Esophagus squamous epithelium (tissue), 5 donors: ENCODE measurements around the gene ABAT. TPM values are rescaled to one million over a fixed set of nuclear protein-coding genes. Genes with fewer than 3 reads are reported as not detected.

Source experiments
- DNase-seq: peaks from one replicate; lab custom pipeline; 2025; lab: John Stamatoyannopoulos, UW
- H3K27ac ChIP-seq, 4 donors: fragments of 200-600 bp; sonication (generic); one replicate each; pipeline ENCODE4 v1.5.1; 2016 to 2019; ENCODE audit warnings: mild to moderate bottlenecking in 1 of 4
- H3K27me3 ChIP-seq, 4 donors: fragments of 200-600 bp; sonication (generic); 1 replicate in 3 of 4; 2 replicates in 1 of 4; pipeline versions ENCODE4 v1.5.1 to v1.6.0; 2017 to 2021; ENCODE audit warnings: antibody characterized with exemption in 1 of 4
- H3K36me3 ChIP-seq, 3 donors: fragments of 200-600 bp; sonication (generic); one replicate each; pipeline ENCODE4 v1.5.1; 2016 to 2019
- H3K4me1 ChIP-seq, 3 donors: fragments of 200-600 bp; sonication (generic); one replicate each; pipeline ENCODE4 v1.5.1; 2017 to 2019
- H3K4me3 ChIP-seq, 4 donors: fragments of 200-600 bp; sonication (generic); 1 replicate in 3 of 4; 2 replicates in 1 of 4; pipeline ENCODE4 v1.5.1; 2016 to 2019; ENCODE audit warnings: mild to moderate bottlenecking in 2 of 4, moderate library complexity in 1 of 4
- H3K9me3 ChIP-seq, 3 donors: fragments of 200-600 bp; sonication (generic); one replicate each; pipeline ENCODE4 v1.5.1; 2016 to 2019
- POLR2A ChIP-seq, 4 donors: fragments of 450-650 bp; IDR thresholded peaks; one replicate each; pipeline ENCODE4 v1.6.1; 2017; ENCODE audit warnings: antibody characterized with exemption in 4 of 4, mild to moderate bottlenecking in 4 of 4, moderate library complexity in 3 of 4
- WGBS, 2 donors: methylation state at CpG; one replicate each; pipeline ENCODE4 v1.1.5; 2018; 5-methylcytosine and 5-hydroxymethylcytosine counted together
- intact Hi-C: fragments of 100-400 bp; cut with DNase I; formaldehyde crosslinking; loops from one replicate; pipeline ENCODE4 v1.15.0; 2022
- total RNA-seq, 4 donors: library from RNA; depleted of rRNA; stranded (reverse); fragments of >200 nt; gene quantifications; one replicate each; pipeline ENCODE4 v1.1.0, GENCODE V29; 2016
- TF ChIP-seq, protein P1 (sequence below), 6 experiments: fragments of 450-650 bp in 4 of 6; fragments of 200-600 bp in 2 of 6; sonication (generic) in 2 of 6; IDR thresholded peaks; one replicate each; pipeline ENCODE4 v1.5.1; 2016 to 2019; ENCODE audit warnings: antibody characterized with exemption in 6 of 6, mild to moderate bottlenecking in 4 of 6, moderate library complexity in 4 of 6
- donor health status: DM: yes; HTN: yes; CAD: no.

ABAT gene
- total RNA-seq, 4 donors from 2014 or later = 2.9 to 14.5 (median 9.1) TPM

DNA sequence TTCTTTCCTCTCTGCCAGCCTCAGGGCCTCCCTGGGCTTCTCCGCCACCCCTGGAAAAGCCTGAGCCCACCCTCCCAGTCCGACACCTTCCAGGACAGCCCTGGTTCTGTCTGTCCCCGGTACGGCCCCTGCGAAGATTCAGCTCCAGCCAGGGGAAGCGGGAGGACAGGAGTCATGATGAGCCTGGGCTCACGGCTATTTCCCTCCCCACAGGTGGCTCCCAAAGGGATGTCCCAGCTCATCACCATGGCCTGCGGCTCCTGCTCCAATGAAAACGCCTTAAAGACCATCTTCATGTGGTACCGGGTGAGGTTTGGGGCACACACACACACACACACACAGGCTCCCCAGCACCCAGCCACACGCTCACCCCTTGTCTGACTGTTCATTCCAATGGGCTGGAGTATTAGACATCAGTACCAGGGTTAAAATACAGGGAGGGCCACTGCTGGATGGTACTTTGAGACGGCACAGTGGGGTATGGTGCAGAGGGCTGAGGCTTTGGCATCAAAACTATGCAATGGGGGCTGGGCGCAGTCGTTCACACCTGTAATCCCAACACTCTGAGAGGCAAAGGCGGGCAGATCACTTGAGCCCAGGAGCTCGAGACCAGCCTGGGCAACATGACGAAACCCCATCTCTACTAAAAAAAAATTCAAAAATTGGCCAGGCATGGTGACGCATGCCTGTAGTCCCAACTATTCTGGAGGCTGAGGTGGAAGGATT lies 90.3 kb downstream of the ABAT start:
- Histone ChIP-seq H3K4me1 (no peaks in the 10 kb centered on the region), H3K9me3 (no peaks in the 10 kb centered on the region), H3K4me3 (no peak overlapping the region), H3K36me3 (peaks cover 0 to 64% (median 0%) of the 10 kb centered on the region in 3 donors), H3K27ac (no peak overlapping the region), H3K27me3 (no peaks in the 10 kb centered on the region)
- WGBS, 2 donors = 89 to 100% methylated on average over 1 to 13 of the region's 18 CpGs
- no peak for DNase-seq
- intact Hi-C loops = no loop called here
- TF ChIP-seq POLR2A (IDR thresholded peaks at IDR 0.05) = no peak
- TF ChIP-seq, protein P1, sequence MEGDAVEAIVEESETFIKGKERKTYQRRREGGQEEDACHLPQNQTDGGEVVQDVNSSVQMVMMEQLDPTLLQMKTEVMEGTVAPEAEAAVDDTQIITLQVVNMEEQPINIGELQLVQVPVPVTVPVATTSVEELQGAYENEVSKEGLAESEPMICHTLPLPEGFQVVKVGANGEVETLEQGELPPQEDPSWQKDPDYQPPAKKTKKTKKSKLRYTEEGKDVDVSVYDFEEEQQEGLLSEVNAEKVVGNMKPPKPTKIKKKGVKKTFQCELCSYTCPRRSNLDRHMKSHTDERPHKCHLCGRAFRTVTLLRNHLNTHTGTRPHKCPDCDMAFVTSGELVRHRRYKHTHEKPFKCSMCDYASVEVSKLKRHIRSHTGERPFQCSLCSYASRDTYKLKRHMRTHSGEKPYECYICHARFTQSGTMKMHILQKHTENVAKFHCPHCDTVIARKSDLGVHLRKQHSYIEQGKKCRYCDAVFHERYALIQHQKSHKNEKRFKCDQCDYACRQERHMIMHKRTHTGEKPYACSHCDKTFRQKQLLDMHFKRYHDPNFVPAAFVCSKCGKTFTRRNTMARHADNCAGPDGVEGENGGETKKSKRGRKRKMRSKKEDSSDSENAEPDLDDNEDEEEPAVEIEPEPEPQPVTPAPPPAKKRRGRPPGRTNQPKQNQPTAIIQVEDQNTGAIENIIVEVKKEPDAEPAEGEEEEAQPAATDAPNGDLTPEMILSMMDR (IDR thresholded peaks at IDR 0.05) = no peak

GRCh38 chr16:8767176-8767575 lies 92.8 kb downstream of the ABAT start:
- H3K36me3 ChIP-seq = peaks cover 0 to 80% (median 0%) of the 10 kb centered on the region in 3 donors
- H3K27ac ChIP-seq = no peak overlapping the region
- TF ChIP-seq, protein P1 (IDR thresholded peaks at IDR 0.05) = no peak
- TF ChIP-seq POLR2A (IDR thresholded peaks at IDR 0.05) = no peak
- no peaks in the 10 kb centered on the region for H3K4me1 ChIP-seq
- no peaks in the 10 kb centered on the region for H3K9me3 ChIP-seq
- H3K27me3 ChIP-seq = no peaks in the 10 kb centered on the region
- no peak for DNase-seq
- 91 to 100% methylated on average over 1 to 2 of the region's 8 CpGs for WGBS, 2 donors
- no peak overlapping the region for H3K4me3 ChIP-seq
- intact Hi-C loops = no loop called here

DNA sequence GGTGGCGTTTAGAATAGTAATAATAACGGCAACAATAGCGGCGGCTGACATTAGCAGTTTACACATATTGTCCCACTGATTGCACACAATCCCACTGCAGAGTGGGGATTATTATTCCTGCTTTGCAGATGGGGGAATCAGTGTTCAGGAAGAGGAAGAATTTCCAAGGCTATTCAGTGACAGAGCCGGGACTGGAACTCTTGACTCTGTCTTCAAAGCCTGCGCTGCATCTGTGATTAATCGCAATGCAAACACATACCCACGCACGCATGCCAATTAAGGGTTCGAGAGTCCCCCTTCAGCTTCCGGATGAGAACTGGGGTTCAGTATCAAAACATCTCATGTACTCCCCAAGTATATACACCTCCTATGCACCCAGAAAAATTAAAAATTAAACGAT lies 93.9 kb downstream of the ABAT start:
- 93 to 94% methylated on average over 12 of the region's 12 CpGs for WGBS, 2 donors
- H3K36me3 ChIP-seq = peaks cover 0 to 91% (median 0%) of the 10 kb centered on the region in 3 donors
- TF ChIP-seq, protein P1 (IDR thresholded peaks at IDR 0.05) = no peak
- no peak for TF ChIP-seq POLR2A (IDR thresholded peaks at IDR 0.05)

GRCh38 chr16:8768692-8769091 lies 94.3 kb downstream of the ABAT start:
- no peak for TF ChIP-seq POLR2A (IDR thresholded peaks at IDR 0.05)
- TF ChIP-seq, protein P1 (IDR thresholded peaks at IDR 0.05) = no peak
- Histone ChIP-seq H3K9me3 (no peaks in the 10 kb centered on the region), H3K27ac (no peak overlapping the region), H3K27me3 (no peaks in the 10 kb centered on the region), H3K4me1 (no peaks in the 10 kb centered on the region), H3K4me3 (no peak overlapping the region), H3K36me3 (peaks cover 0 to 94% (median 0%) of the 10 kb centered on the region in 3 donors)
- intact Hi-C loops = no loop called here
- DNase-seq = no peak
- WGBS, 2 donors = 84 to 86% methylated on average over 11 to 12 of the region's 12 CpGs

More for the DNA sequence above, 93.9 kb downstream of the ABAT start:
- Histone ChIP-seq H3K9me3 (no peaks in the 10 kb centered on the region), H3K27me3 (no peaks in the 10 kb centered on the region), H3K27ac (no peak overlapping the region), H3K4me1 (no peaks in the 10 kb centered on the region), H3K4me3 (no peak overlapping the region)
- intact Hi-C loops = no loop called here
- no peak for DNase-seq

GRCh38 chr16:8773537-8773936 lies 99.1 kb downstream of the ABAT start:
- intact Hi-C loops = no loop called here
- H3K9me3 ChIP-seq = no peaks in the 10 kb centered on the region
- WGBS, 2 donors = 71 to 85% methylated on average over 3 of the region's 3 CpGs
- H3K36me3 ChIP-seq = peaks cover 0 to 93% (median 0%) of the 10 kb centered on the region in 3 donors
- no peaks in the 10 kb centered on the region for H3K27me3 ChIP-seq
- H3K4me1 ChIP-seq = peaks cover 0 to 16% (median 7%) of the 10 kb centered on the region in 3 donors
- no peak for DNase-seq
- no peak overlapping the region for H3K4me3 ChIP-seq
- no peak overlapping the region for H3K27ac ChIP-seq
- TF ChIP-seq, protein P1 (IDR thresholded peaks at IDR 0.05) = no peak
- no peak for TF ChIP-seq POLR2A (IDR thresholded peaks at IDR 0.05)
